WTC11 (cell line): ENCODE results near the gene TDRD1. TPM values are rescaled to one million over a fixed set of nuclear protein-coding genes. Genes with fewer than 3 reads are reported as not detected.

Source experiments
- ATAC-seq: fragments of 200-7000 bp; cut with Tn5 transposase; 2 replicates; pipeline ENCODE4 v1.10.0; 2021; ENCODE audit warnings: mild to moderate bottlenecking, moderate library complexity
- CTCF ChIA-PET: fragments of 300-600 bp; sonication (Branson Sonifier 250); formaldehyde crosslinking; loops from one replicate; lab custom pipeline; 2021; ENCODE audit warnings: antibody characterized with exemption; lab: Charles Lee
- POLR2A ChIA-PET: fragments of 350-600 bp; sonication (Branson Sonifier 250); formaldehyde crosslinking; loops from one replicate; lab custom pipeline; 2021; ENCODE audit warnings: antibody characterized with exemption; lab: Charles Lee
- DNase-seq: peaks from one replicate; pipeline ENCODE4 v3.0.0; 2021; ENCODE audit warnings: low spot score
- H3K27ac Mint-ChIP-seq: 2 replicates; pipeline ENCODE4 v1.8.0; 2021; ENCODE audit warnings: mixed read lengths
- H3K27me3 Mint-ChIP-seq: 2 replicates; pipeline ENCODE4 v1.8.0; 2021; ENCODE audit warnings: low read depth, mild to moderate bottlenecking, moderate library complexity, mixed read lengths
- H3K36me3 Mint-ChIP-seq: 2 replicates; pipeline ENCODE4 v1.8.0; 2021; ENCODE audit warnings: mixed read lengths
- H3K4me1 Mint-ChIP-seq: 2 replicates; pipeline ENCODE4 v1.8.0; 2022; ENCODE audit warnings: mixed read lengths
- H3K4me3 Mint-ChIP-seq: 2 replicates; pipeline ENCODE4 v1.8.0; 2021; ENCODE audit warnings: mild to moderate bottlenecking, moderate library complexity, mixed read lengths
- H3K9me3 Mint-ChIP-seq: 2 replicates; pipeline ENCODE4 v1.8.0; 2021; ENCODE audit warnings: mixed read lengths
- ETV6 ChIP-seq: sonication (generic); formaldehyde crosslinking; IDR thresholded peaks from 2 replicates; pipeline ENCODE4 v1.8.1; 2022; ENCODE audit warnings: mild to moderate bottlenecking, missing genetic modification reagents
- GABPB1 ChIP-seq: sonication (generic); formaldehyde crosslinking; IDR thresholded peaks from 2 replicates; pipeline ENCODE4 v1.8.1; 2023; ENCODE audit warnings: mild to moderate bottlenecking, missing genetic modification reagents
- KAT7 ChIP-seq: sonication (generic); formaldehyde crosslinking; IDR thresholded peaks from 2 replicates; pipeline ENCODE4 v1.8.1; 2023; ENCODE audit warnings: missing genetic modification reagents, mild to moderate bottlenecking, borderline replicate concordance
- MYBL2 ChIP-seq: sonication (generic); formaldehyde crosslinking; IDR thresholded peaks from 2 replicates; pipeline ENCODE4 v1.8.1; 2023; ENCODE audit warnings: mild to moderate bottlenecking, moderate library complexity, missing genetic modification reagents
- NR1H2 ChIP-seq: sonication (generic); formaldehyde crosslinking; IDR thresholded peaks from 2 replicates; pipeline ENCODE4 v1.9.0; 2021; ENCODE audit warnings: mild to moderate bottlenecking, moderate library complexity, missing genetic modification reagents
- NR2C2 ChIP-seq: sonication (generic); formaldehyde crosslinking; IDR thresholded peaks from 2 replicates; pipeline ENCODE4 v1.8.0; 2022; ENCODE audit warnings: mild to moderate bottlenecking, missing genetic modification reagents
- TCF7 ChIP-seq: sonication (generic); formaldehyde crosslinking; IDR thresholded peaks from 2 replicates; pipeline ENCODE4 v1.8.0; 2022; ENCODE audit warnings: mild to moderate bottlenecking, low read depth, missing genetic modification reagents, moderate library complexity
- TEAD1 ChIP-seq: sonication (generic); formaldehyde crosslinking; IDR thresholded peaks from 2 replicates; pipeline ENCODE4 v1.8.0; 2022; ENCODE audit warnings: mild to moderate bottlenecking, missing genetic modification reagents
- TEAD4 ChIP-seq: sonication (generic); formaldehyde crosslinking; IDR thresholded peaks from 2 replicates; pipeline ENCODE4 v1.8.0; 2022; ENCODE audit warnings: mild to moderate bottlenecking, missing genetic modification reagents
- ZBTB21 ChIP-seq: sonication (generic); formaldehyde crosslinking; IDR thresholded peaks from 2 replicates; pipeline ENCODE4 v1.8.1; 2023; ENCODE audit warnings: mild to moderate bottlenecking, missing genetic modification reagents, borderline replicate concordance
- ZNF138 ChIP-seq: sonication (generic); formaldehyde crosslinking; conservative IDR thresholded peaks from 2 replicates; pipeline ENCODE4 v1.8.1; 2022; ENCODE audit warnings: mild to moderate bottlenecking, moderate library complexity, missing genetic modification reagents
- total RNA-seq: library from RNA; stranded (reverse); gene quantifications from 3 replicates; pipeline ENCODE4 v1.2.3, GENCODE V29; 2021
- TF ChIP-seq, protein P1 (sequence below): sonication (generic); formaldehyde crosslinking; IDR thresholded peaks from 2 replicates; pipeline ENCODE4 v1.8.1; 2022; ENCODE audit warnings: mild to moderate bottlenecking, missing genetic modification reagents, moderate library complexity, borderline replicate concordance
- TF ChIP-seq, protein P2 (sequence below): fragments of 250-450 bp; sonication (Bioruptor Pico); IDR thresholded peaks from 2 replicates; pipeline ENCODE4 v1.9.0; 2021; ENCODE audit warnings: mild to moderate bottlenecking
- TF ChIP-seq, protein P3 (sequence below): fragments of 250-450 bp; sonication (Bioruptor Pico); IDR thresholded peaks from 2 replicates; pipeline ENCODE4 v1.9.0; 2021; ENCODE audit warnings: mild to moderate bottlenecking, borderline replicate concordance
- TF ChIP-seq, protein P4 (sequence below): fragments of 250-450 bp; sonication (Bioruptor Pico); IDR thresholded peaks from 2 replicates; pipeline ENCODE4 v1.8.0; 2021; ENCODE audit warnings: mild to moderate bottlenecking
- TF ChIP-seq, protein P5 (sequence below): fragments of 250-450 bp; sonication (Bioruptor Pico); IDR thresholded peaks from 2 replicates; pipeline ENCODE4 v2.1.2; 2022; ENCODE audit warnings: mild to moderate bottlenecking, moderate library complexity
- TF ChIP-seq, protein P6 (sequence below): sonication (generic); formaldehyde crosslinking; IDR thresholded peaks from 2 replicates; pipeline ENCODE4 v1.8.1; 2023; ENCODE audit warnings: mild to moderate bottlenecking, missing genetic modification reagents, moderate library complexity
- TF ChIP-seq, protein P7 (sequence below): fragments of 200-600 bp; IDR thresholded peaks from 2 replicates; pipeline ENCODE4 v1.8.0; 2022; ENCODE audit warnings: antibody characterized with exemption
- TF ChIP-seq, protein P8 (sequence below): sonication (generic); formaldehyde crosslinking; IDR thresholded peaks from 2 replicates; pipeline ENCODE4 v1.8.1; 2022; ENCODE audit warnings: mild to moderate bottlenecking, moderate library complexity, missing genetic modification reagents
- TF ChIP-seq, protein P9 (sequence below): sonication (generic); formaldehyde crosslinking; IDR thresholded peaks from 2 replicates; pipeline ENCODE4 v1.8.1; 2023; ENCODE audit warnings: mild to moderate bottlenecking, missing genetic modification reagents

The TDRD1 gene
- total RNA-seq, 1 experiment from 2014 or later, result 0.70 TPM

DNA sequence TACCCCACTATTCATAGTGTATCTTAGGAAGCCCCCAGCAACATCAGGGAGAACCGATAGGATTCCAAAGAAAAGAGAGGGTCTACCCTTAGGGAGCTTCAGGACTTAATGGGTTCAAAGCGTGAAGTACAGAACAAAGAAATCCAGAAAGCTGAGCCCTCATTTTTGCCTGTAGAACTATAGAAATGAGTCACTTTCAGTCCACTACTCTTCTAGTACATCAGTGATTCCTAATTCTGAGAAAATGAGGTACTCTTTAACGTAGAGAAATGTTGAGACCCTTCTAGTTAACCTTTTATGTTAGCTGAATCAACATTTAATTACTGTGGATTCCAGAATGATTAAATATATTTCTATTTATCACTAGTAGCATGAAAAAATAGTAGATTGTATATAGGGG, 1.8 kb downstream of the TDRD1 start:
- H3K9me3 Mint-ChIP-seq, result peaks cover 1% of the 10 kb centered on the region
- H3K27me3 Mint-ChIP-seq, result peaks cover 12% of the 10 kb centered on the region
- ChIA-PET CTCF (no interaction called here), POLR2A (no interaction called here)
- DNase-seq (no peak), ATAC-seq (no peak)
- H3K4me3 Mint-ChIP-seq, result no peak overlapping the region
- no peak overlapping the region for H3K27ac Mint-ChIP-seq
- TF ChIP-seq ZNF138 (CRISPR knock-in tag), result no peak
- TF ChIP-seq, protein P1, sequence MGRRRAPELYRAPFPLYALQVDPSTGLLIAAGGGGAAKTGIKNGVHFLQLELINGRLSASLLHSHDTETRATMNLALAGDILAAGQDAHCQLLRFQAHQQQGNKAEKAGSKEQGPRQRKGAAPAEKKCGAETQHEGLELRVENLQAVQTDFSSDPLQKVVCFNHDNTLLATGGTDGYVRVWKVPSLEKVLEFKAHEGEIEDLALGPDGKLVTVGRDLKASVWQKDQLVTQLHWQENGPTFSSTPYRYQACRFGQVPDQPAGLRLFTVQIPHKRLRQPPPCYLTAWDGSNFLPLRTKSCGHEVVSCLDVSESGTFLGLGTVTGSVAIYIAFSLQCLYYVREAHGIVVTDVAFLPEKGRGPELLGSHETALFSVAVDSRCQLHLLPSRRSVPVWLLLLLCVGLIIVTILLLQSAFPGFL (CRISPR knock-in tag), result no peak
- no peak for TF ChIP-seq GABPB1 (CRISPR knock-in tag)
- TF ChIP-seq MYBL2 (CRISPR knock-in tag), result no peak
- TF ChIP-seq, protein P2, sequence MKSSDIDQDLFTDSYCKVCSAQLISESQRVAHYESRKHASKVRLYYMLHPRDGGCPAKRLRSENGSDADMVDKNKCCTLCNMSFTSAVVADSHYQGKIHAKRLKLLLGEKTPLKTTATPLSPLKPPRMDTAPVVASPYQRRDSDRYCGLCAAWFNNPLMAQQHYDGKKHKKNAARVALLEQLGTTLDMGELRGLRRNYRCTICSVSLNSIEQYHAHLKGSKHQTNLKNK, result no peak
- TF ChIP-seq ZBTB21 (CRISPR knock-in tag), result no peak
- no peak for TF ChIP-seq ETV6 (CRISPR knock-in tag)
- TF ChIP-seq NR1H2 (CRISPR knock-in tag), result no peak
- TF ChIP-seq TCF7 (CRISPR knock-in tag), result no peak
- TF ChIP-seq, protein P3, sequence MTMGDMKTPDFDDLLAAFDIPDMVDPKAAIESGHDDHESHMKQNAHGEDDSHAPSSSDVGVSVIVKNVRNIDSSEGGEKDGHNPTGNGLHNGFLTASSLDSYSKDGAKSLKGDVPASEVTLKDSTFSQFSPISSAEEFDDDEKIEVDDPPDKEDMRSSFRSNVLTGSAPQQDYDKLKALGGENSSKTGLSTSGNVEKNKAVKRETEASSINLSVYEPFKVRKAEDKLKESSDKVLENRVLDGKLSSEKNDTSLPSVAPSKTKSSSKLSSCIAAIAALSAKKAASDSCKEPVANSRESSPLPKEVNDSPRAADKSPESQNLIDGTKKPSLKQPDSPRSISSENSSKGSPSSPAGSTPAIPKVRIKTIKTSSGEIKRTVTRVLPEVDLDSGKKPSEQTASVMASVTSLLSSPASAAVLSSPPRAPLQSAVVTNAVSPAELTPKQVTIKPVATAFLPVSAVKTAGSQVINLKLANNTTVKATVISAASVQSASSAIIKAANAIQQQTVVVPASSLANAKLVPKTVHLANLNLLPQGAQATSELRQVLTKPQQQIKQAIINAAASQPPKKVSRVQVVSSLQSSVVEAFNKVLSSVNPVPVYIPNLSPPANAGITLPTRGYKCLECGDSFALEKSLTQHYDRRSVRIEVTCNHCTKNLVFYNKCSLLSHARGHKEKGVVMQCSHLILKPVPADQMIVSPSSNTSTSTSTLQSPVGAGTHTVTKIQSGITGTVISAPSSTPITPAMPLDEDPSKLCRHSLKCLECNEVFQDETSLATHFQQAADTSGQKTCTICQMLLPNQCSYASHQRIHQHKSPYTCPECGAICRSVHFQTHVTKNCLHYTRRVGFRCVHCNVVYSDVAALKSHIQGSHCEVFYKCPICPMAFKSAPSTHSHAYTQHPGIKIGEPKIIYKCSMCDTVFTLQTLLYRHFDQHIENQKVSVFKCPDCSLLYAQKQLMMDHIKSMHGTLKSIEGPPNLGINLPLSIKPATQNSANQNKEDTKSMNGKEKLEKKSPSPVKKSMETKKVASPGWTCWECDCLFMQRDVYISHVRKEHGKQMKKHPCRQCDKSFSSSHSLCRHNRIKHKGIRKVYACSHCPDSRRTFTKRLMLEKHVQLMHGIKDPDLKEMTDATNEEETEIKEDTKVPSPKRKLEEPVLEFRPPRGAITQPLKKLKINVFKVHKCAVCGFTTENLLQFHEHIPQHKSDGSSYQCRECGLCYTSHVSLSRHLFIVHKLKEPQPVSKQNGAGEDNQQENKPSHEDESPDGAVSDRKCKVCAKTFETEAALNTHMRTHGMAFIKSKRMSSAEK (CRISPR knock-in tag), result no peak
- TF ChIP-seq, protein P4, sequence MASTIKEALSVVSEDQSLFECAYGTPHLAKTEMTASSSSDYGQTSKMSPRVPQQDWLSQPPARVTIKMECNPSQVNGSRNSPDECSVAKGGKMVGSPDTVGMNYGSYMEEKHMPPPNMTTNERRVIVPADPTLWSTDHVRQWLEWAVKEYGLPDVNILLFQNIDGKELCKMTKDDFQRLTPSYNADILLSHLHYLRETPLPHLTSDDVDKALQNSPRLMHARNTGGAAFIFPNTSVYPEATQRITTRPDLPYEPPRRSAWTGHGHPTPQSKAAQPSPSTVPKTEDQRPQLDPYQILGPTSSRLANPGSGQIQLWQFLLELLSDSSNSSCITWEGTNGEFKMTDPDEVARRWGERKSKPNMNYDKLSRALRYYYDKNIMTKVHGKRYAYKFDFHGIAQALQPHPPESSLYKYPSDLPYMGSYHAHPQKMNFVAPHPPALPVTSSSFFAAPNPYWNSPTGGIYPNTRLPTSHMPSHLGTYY (CRISPR knock-in tag), result no peak
- H3K36me3 Mint-ChIP-seq, result no peaks in the 10 kb centered on the region
- peaks cover 30% of the 10 kb centered on the region for H3K4me1 Mint-ChIP-seq

DNA sequence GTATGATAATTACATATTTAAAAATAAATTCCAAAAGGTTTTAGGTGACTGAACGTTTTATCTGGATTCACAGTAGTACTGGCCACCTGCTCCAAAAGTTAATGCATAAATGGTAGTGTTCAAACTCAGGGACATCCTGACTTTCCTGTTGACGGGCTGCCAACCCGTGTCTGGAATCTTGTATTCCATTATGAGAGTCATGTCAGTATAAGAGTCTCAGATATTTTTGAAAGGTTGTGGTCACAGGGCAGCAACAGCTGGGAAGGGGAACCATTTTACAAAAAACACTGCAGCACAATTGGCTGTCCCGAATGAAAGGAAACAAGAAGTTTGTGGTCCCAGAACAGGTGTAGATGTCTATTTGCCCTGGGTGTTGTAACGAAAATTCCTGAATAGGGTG, 2.8 kb downstream of the TDRD1 start:
- no peaks in the 10 kb centered on the region for H3K36me3 Mint-ChIP-seq
- CTCF ChIA-PET, result no interaction called here
- ATAC-seq, result no peak
- H3K9me3 Mint-ChIP-seq, result peaks cover 3% of the 10 kb centered on the region
- no peak overlapping the region for H3K4me3 Mint-ChIP-seq
- H3K4me1 Mint-ChIP-seq, result peaks cover 30% of the 10 kb centered on the region
- no peak for DNase-seq
- peaks cover 12% of the 10 kb centered on the region for H3K27me3 Mint-ChIP-seq
- POLR2A ChIA-PET, result no interaction called here
- no peak overlapping the region for H3K27ac Mint-ChIP-seq
- TF ChIP-seq, protein P5, sequence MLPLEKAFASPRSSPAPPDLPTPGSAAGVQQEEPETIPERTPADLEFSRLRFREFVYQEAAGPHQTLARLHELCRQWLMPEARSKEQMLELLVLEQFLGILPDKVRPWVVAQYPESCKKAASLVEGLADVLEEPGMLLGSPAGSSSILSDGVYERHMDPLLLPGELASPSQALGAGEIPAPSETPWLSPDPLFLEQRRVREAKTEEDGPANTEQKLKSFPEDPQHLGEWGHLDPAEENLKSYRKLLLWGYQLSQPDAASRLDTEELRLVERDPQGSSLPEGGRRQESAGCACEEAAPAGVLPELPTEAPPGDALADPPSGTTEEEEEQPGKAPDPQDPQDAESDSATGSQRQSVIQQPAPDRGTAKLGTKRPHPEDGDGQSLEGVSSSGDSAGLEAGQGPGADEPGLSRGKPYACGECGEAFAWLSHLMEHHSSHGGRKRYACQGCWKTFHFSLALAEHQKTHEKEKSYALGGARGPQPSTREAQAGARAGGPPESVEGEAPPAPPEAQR, result no peak
- TF ChIP-seq, protein P6, sequence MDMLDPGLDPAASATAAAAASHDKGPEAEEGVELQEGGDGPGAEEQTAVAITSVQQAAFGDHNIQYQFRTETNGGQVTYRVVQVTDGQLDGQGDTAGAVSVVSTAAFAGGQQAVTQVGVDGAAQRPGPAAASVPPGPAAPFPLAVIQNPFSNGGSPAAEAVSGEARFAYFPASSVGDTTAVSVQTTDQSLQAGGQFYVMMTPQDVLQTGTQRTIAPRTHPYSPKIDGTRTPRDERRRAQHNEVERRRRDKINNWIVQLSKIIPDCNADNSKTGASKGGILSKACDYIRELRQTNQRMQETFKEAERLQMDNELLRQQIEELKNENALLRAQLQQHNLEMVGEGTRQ, result no peak
- TF ChIP-seq, protein P7, sequence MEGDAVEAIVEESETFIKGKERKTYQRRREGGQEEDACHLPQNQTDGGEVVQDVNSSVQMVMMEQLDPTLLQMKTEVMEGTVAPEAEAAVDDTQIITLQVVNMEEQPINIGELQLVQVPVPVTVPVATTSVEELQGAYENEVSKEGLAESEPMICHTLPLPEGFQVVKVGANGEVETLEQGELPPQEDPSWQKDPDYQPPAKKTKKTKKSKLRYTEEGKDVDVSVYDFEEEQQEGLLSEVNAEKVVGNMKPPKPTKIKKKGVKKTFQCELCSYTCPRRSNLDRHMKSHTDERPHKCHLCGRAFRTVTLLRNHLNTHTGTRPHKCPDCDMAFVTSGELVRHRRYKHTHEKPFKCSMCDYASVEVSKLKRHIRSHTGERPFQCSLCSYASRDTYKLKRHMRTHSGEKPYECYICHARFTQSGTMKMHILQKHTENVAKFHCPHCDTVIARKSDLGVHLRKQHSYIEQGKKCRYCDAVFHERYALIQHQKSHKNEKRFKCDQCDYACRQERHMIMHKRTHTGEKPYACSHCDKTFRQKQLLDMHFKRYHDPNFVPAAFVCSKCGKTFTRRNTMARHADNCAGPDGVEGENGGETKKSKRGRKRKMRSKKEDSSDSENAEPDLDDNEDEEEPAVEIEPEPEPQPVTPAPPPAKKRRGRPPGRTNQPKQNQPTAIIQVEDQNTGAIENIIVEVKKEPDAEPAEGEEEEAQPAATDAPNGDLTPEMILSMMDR, result no peak
- TF ChIP-seq ZBTB21 (CRISPR knock-in tag) (no peak), KAT7 (CRISPR knock-in tag) (no peak), NR2C2 (CRISPR knock-in tag) (no peak), TEAD1 (CRISPR knock-in tag) (no peak), TEAD4 (CRISPR knock-in tag) (no peak)
- TF ChIP-seq, protein P8, sequence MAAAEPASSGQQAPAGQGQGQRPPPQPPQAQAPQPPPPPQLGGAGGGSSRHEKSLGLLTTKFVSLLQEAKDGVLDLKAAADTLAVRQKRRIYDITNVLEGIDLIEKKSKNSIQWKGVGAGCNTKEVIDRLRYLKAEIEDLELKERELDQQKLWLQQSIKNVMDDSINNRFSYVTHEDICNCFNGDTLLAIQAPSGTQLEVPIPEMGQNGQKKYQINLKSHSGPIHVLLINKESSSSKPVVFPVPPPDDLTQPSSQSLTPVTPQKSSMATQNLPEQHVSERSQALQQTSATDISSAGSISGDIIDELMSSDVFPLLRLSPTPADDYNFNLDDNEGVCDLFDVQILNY, result no peak
- TF ChIP-seq, protein P9, sequence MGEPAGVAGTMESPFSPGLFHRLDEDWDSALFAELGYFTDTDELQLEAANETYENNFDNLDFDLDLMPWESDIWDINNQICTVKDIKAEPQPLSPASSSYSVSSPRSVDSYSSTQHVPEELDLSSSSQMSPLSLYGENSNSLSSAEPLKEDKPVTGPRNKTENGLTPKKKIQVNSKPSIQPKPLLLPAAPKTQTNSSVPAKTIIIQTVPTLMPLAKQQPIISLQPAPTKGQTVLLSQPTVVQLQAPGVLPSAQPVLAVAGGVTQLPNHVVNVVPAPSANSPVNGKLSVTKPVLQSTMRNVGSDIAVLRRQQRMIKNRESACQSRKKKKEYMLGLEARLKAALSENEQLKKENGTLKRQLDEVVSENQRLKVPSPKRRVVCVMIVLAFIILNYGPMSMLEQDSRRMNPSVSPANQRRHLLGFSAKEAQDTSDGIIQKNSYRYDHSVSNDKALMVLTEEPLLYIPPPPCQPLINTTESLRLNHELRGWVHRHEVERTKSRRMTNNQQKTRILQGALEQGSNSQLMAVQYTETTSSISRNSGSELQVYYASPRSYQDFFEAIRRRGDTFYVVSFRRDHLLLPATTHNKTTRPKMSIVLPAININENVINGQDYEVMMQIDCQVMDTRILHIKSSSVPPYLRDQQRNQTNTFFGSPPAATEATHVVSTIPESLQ (CRISPR knock-in tag), result no peak
